Chondrocyte (in vitro differentiated cells): ENCODE measurements around the gene BFSP2. TPM values are rescaled to one million over a fixed set of nuclear protein-coding genes. Genes with fewer than 3 reads are reported as not detected.
"Not testable (repeated sequence)": the region's sequence is repeated elsewhere in the genome, so short reads cannot be mapped to it uniquely, and the experiment has no call there.

Experiments used
- DNase-seq: peaks from one replicate; pipeline ENCODE4 v3.0.0; 2021; ENCODE audit warnings: mixed read lengths, low spot score
- H3K27ac Mint-ChIP-seq: one replicate; pipeline ENCODE4 v1.8.0; 2021; ENCODE audit warnings: mild to moderate bottlenecking, moderate library complexity, mixed read lengths; ENCODE audit not compliant: unreplicated experiment
- H3K27me3 Mint-ChIP-seq: 2 replicates; pipeline ENCODE4 v1.8.0; 2021; ENCODE audit warnings: low read depth, mixed read lengths
- H3K36me3 Mint-ChIP-seq: 2 replicates; pipeline ENCODE4 v1.8.0; 2021; ENCODE audit warnings: low read depth, mixed read lengths
- H3K4me1 Mint-ChIP-seq: 2 replicates; pipeline ENCODE4 v1.8.0; 2021; ENCODE audit warnings: low read depth, mild to moderate bottlenecking, mixed read lengths
- H3K4me3 Mint-ChIP-seq: one replicate; pipeline ENCODE4 v1.8.0; 2021; ENCODE audit warnings: mild to moderate bottlenecking, moderate library complexity, mixed read lengths; ENCODE audit not compliant: unreplicated experiment
- H3K9me3 Mint-ChIP-seq: 2 replicates; pipeline ENCODE4 v1.8.0; 2021; ENCODE audit warnings: low read depth, mixed read lengths
- total RNA-seq: library from RNA; stranded (reverse); gene quantifications from 3 replicates; pipeline ENCODE4 v1.2.1, GENCODE V29; 2021
- TF ChIP-seq, protein P1 (sequence below): fragments of 200-600 bp; sonication (generic); IDR thresholded peaks from 2 replicates; pipeline ENCODE4 v1.5.0; 2021; ENCODE audit warnings: antibody characterized with exemption, mild to moderate bottlenecking, moderate library complexity

BFSP2 gene
- total RNA-seq, 1 donor from 2014 or later = not detected

DNA sequence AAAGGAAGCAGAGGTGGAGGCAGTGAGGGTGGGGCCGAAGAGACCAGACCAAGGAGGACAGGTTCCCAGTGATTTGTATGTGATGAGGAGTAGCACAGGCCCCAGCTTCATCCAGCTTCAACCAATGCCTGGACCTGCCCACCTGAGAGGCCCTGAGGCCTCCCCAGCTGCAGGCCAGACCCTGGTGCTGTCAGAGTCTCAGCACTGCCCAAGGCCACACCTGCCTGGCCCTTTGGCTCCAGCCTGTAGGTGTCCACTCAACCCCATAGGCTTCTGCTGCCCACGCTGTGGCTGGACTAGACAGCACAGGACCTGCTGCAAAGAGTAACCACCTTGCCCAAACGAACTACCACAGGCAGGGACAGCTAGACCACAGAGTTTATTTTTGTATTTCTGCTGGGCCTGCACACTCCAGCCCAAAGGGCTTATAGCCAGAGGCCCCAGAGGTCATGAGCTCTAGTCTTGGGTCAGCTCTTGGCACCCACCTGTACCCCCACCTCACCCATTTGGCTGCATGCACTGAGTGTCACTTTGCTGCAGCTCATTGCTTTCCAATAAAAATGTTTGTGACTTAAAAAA lies 91.7 kb downstream of the BFSP2 start:
- no peaks in the 10 kb centered on the region for H3K9me3 Mint-ChIP-seq
- no peaks in the 10 kb centered on the region for H3K27me3 Mint-ChIP-seq
- TF ChIP-seq, protein P1, sequence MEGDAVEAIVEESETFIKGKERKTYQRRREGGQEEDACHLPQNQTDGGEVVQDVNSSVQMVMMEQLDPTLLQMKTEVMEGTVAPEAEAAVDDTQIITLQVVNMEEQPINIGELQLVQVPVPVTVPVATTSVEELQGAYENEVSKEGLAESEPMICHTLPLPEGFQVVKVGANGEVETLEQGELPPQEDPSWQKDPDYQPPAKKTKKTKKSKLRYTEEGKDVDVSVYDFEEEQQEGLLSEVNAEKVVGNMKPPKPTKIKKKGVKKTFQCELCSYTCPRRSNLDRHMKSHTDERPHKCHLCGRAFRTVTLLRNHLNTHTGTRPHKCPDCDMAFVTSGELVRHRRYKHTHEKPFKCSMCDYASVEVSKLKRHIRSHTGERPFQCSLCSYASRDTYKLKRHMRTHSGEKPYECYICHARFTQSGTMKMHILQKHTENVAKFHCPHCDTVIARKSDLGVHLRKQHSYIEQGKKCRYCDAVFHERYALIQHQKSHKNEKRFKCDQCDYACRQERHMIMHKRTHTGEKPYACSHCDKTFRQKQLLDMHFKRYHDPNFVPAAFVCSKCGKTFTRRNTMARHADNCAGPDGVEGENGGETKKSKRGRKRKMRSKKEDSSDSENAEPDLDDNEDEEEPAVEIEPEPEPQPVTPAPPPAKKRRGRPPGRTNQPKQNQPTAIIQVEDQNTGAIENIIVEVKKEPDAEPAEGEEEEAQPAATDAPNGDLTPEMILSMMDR = no peak
- DNase-seq = no peak
- H3K27ac Mint-ChIP-seq = no peak overlapping the region
- H3K4me1 Mint-ChIP-seq = peaks cover 5% of the 10 kb centered on the region
- no peaks in the 10 kb centered on the region for H3K36me3 Mint-ChIP-seq
- H3K4me3 Mint-ChIP-seq = no peak overlapping the region

DNA sequence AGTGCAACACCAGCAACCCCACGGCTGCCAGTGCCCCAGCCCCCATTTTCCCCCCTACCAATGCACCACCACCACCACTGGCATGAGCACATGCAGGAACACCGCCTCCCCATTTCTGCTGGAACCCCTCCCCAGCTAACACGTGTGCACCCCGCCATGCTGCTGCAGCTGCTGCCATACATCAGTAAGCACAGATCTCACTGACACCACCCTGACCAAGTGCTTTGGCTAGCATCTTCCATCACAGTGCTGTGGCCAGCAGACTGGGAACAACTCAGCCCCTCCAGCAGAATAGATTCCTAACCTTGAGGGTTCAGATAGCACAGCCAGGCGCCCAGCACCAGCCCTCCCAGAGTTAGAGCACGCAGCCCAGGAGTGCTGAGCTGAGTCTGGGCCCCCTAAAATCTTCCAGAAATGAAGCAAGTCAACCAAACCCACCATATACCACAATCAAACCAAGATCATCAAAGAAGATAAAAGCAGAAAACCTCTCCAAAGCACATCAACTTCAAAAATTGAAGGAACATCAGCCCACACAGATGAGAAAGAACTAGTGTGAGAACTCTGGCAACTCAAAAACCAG lies 92.4 kb downstream of the BFSP2 start:
- Mint-ChIP-seq H3K4me3 (no peak overlapping the region), H3K27me3 (no peaks in the 10 kb centered on the region), H3K9me3 (no peaks in the 10 kb centered on the region), H3K36me3 (no peaks in the 10 kb centered on the region), H3K27ac (peak overlapping the region; percentile 5), H3K4me1 (peaks cover 5% of the 10 kb centered on the region)
- no peak for DNase-seq
- TF ChIP-seq, protein P1 = no peak

DNA sequence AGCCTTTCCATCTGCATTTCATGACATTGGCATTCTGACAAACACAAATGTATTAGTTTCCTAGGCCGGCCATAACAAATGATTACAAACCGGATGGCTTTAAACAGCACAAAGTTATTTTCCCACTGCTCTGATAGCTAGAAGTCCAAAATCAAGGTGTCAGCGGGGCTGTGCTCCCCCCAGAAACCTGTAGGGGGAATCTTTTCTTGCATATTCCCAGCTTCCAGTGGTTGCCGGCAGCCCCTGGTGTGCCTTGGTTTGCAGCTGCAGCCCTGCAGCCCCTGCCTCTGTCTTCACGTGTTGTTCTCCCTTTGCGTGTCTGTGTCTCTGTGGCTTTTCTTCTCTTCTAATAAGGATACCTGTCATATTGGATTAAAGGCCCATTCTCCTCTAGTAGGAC lies 94.6 kb downstream of the BFSP2 start:
- TF ChIP-seq, protein P1 = peak; percentile 50
- Mint-ChIP-seq H3K27me3 (no peaks in the 10 kb centered on the region), H3K9me3 (no peaks in the 10 kb centered on the region), H3K4me3 (no peak overlapping the region), H3K27ac (no peak overlapping the region), H3K4me1 (no peaks in the 10 kb centered on the region), H3K36me3 (no peaks in the 10 kb centered on the region)
- DNase-seq = no peak

DNA sequence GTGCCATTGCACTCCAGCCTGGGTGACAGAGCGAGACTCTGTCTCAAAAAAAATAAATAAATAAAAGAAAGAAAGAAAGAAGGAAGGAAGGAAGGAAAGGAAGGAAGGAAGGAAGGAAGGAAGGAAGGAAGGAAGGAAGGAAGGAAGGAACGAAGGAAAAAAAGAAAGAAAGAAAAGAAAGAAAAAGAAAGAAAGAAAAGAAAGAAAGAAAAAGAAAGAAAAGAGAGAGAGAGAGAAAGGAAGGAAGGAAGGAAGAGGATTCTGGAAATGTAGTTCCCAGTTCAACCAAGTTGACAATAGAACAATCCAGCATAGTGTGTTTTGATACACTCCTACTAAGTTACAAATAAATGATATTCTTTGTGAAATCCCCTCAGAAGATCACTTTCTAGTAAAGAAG lies 102.7 kb downstream of the BFSP2 start:
- H3K27me3 Mint-ChIP-seq, DNase-seq, H3K36me3 Mint-ChIP-seq, H3K4me3 Mint-ChIP-seq, H3K27ac Mint-ChIP-seq, H3K9me3 Mint-ChIP-seq: not testable (repeated sequence)
- H3K4me1 Mint-ChIP-seq = peaks cover 17% of the 10 kb centered on the region

DNA sequence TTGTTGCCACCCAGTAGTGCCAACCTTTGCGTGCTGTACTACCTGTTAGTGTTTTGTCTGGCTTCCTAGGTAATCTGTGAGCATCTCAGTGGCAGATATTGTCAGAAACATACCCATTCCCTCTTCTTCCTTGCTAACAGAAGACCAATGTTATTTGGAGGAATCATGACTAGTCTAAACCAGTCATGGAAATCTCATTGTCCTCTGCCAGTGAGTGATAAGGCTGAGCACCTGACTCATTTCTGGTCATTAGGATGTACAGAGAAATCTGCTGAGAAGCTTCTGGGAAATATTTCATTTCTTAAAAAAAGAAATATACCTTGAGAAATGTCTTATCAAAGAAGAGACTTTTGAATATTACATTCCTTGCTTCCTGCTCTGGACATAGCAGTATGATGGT lies 103.6 kb downstream of the BFSP2 start:
- no peak for DNase-seq
- Mint-ChIP-seq H3K27ac (no peak overlapping the region), H3K4me1 (peaks cover 23% of the 10 kb centered on the region), H3K36me3 (no peaks in the 10 kb centered on the region), H3K9me3 (no peaks in the 10 kb centered on the region), H3K4me3 (no peak overlapping the region), H3K27me3 (peaks cover 9% of the 10 kb centered on the region)
- TF ChIP-seq, protein P1 = no peak

DNA sequence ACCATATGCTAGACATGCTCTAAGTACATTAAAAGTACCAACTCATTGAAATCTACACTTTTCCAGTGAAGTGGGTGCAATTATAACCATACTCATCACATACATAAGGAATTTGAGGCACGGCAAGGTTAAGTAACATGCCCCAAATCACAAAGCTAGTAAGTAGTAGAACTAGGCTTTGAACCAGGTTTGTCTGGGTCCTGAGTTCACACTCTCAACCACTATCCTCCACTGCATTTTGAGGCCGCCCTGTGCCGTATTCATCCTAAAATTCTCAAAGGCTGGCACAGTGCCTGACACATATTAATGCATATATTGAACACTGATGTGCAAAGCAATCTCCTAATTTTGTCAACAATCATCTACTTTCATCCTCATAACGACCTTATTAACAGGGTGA lies 104.9 kb downstream of the BFSP2 start:
- H3K9me3 Mint-ChIP-seq = no peaks in the 10 kb centered on the region
- H3K4me3 Mint-ChIP-seq = no peak overlapping the region
- no peak overlapping the region for H3K27ac Mint-ChIP-seq
- no peaks in the 10 kb centered on the region for H3K36me3 Mint-ChIP-seq
- peaks cover 24% of the 10 kb centered on the region for H3K4me1 Mint-ChIP-seq
- DNase-seq = no peak
- TF ChIP-seq, protein P1 = no peak
- peaks cover 9% of the 10 kb centered on the region for H3K27me3 Mint-ChIP-seq
